Measurements from ENCODE around the gene MAGI3. TPM values are rescaled to one million over a fixed set of nuclear protein-coding genes. Genes with fewer than 3 reads are reported as not detected.

Gene MAGI3
- total RNA-seq, 2 donors from 2014 or later: 1.5 to 3.5 TPM

GRCh38 chr1:113721010-113721409, 330.7 kb downstream of the MAGI3 start:
- H3K4me1 Mint-ChIP-seq (ENCODE audit: low read depth in 2 of 2): peaks cover 0 to 4% of the 10 kb centered on the region in 2 donors
- peaks cover 8% of the 10 kb centered on the region for H3K9me3 Mint-ChIP-seq
- ATAC-seq: no peak
- H3K36me3 Mint-ChIP-seq: peaks cover 51% of the 10 kb centered on the region
- H3K4me3 Mint-ChIP-seq: no peak overlapping the region
- no peak for DNase-seq (ENCODE audit: low spot score)
- H3K27ac Mint-ChIP-seq: no peak overlapping the region
- no peaks in the 10 kb centered on the region for H3K27me3 Mint-ChIP-seq

GRCh38 chr1:113732802-113733201, 342.5 kb downstream of the MAGI3 start:
- H3K9me3 Mint-ChIP-seq: no peaks in the 10 kb centered on the region
- peaks cover 14 to 15% of the 10 kb centered on the region in 2 donors for H3K4me1 Mint-ChIP-seq (ENCODE audit: low read depth in 2 of 2)
- H3K27me3 Mint-ChIP-seq: no peaks in the 10 kb centered on the region
- no peak overlapping the region for H3K4me3 Mint-ChIP-seq
- ATAC-seq (no peak), DNase-seq (ENCODE audit: low spot score) (no peak)
- H3K27ac Mint-ChIP-seq: no peak overlapping the region
- peaks cover 16% of the 10 kb centered on the region for H3K36me3 Mint-ChIP-seq

DNA sequence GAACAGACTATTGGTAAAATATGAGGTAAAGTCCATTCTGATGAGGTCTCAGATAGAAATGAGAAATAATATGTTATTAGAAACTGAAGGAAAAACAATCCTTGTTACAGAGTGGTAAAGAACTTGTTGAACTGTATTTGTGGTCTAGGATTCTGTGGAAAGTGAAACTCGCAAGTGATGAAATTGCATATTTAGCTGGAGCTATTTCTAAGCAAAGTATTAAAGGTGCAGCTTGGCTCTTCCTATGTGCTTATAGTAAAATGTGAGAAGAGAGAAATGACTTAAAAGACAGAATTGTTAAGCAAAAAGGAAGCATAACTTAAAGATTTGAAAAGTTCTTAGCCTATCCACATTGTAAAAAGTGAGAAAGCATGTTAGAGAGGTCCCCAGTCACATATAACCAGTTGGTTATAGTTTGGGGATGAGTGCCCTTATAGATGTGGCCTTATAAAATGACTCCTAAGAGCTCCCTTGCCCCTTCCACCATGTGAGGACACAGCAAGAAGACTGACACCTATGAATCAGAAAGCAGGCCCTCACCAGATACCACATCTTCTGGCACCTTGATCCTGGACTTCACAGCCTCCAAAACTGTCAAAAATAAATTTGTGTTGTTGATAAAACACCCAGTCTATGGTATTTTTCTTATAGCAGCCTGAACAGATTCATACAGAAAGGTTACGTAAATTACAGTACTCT, 344.2 kb downstream of the MAGI3 start:
- DNase-seq (ENCODE audit: low spot score) (no peak), ATAC-seq (peak; percentile 61 to 81)
- H3K27ac Mint-ChIP-seq: peak overlapping the region; percentile 57 to 72
- H3K4me1 Mint-ChIP-seq (ENCODE audit: low read depth in 2 of 2): peaks cover 14 to 15% of the 10 kb centered on the region in 2 donors
- H3K4me3 Mint-ChIP-seq: peak overlapping the region; percentile 47
- no peaks in the 10 kb centered on the region for H3K9me3 Mint-ChIP-seq
- no peaks in the 10 kb centered on the region for H3K27me3 Mint-ChIP-seq
- H3K36me3 Mint-ChIP-seq: peaks cover 11% of the 10 kb centered on the region

Measured in natural killer cell treated with Interleukin-12 subunit alpha and Interleukin-12 subunit beta and Interleukin-15 and Interleukin-18, amount 100 ng/mL, for 72 hours (primary cell).